Glomerular visceral epithelial cell (primary cell): ENCODE measurements around the gene UCN.
A peak's percentile ranks its signal among the peaks of the same experiment; 100 is the strongest.
"Not testable (repeated sequence)": the region's sequence is repeated elsewhere in the genome, so short reads cannot be mapped to it uniquely, and the experiment has no call there.

Experiments used
- DNase-seq: peaks from one replicate; pipeline ENCODE4 v3.0.0-alpha.2; 2016; ENCODE audit errors: extremely low spot score

The UCN gene

GRCh38 chr2:27308359-27308881, at the start of gene UCN:
Gene UCN (minus strand): TSS chr2:27308445. CDS start chr2:27307895, 550 bp downstream.
- DNase-seq, result no peak

- DNase-seq, result peak; percentile 95
These were observed 48.3 kb upstream of the UCN start, which contains the start of gene GTF3C2 for GRCh38 chr2:27356382-27357181. Gene GTF3C2 (minus strand): TSS chr2:27356764. CDS start chr2:27343554, 13,210 bp downstream.

- DNase-seq, result peak; percentile 53
These were observed 47.8 kb upstream of the UCN start for GRCh38 chr2:27356056-27356381.

GRCh38 chr2:27354597-27354927, 46.3 kb upstream of the UCN start:
- no peak for DNase-seq

- no peak for DNase-seq
These were observed 45.7 kb upstream of the UCN start for GRCh38 chr2:27353762-27354596.

GRCh38 chr2:27353386-27353761, 45.1 kb upstream of the UCN start:
- not testable (repeated sequence) for DNase-seq

- no peak for DNase-seq
These were observed 43.8 kb upstream of the UCN start for GRCh38 chr2:27351802-27352598.

GRCh38 chr2:27350106-27350693, 42.0 kb upstream of the UCN start:
- no peak for DNase-seq

GRCh38 chr2:27347641-27348040, 39.4 kb upstream of the UCN start:
- no peak for DNase-seq

GRCh38 chr2:27336173-27336572, 27.9 kb upstream of the UCN start:
- no peak for DNase-seq

- no peak for DNase-seq
These were observed 27.1 kb upstream of the UCN start for GRCh38 chr2:27335311-27335710.

- DNase-seq, result no peak
These were observed 16.5 kb upstream of the UCN start for GRCh38 chr2:27324720-27325119.

- DNase-seq, result peak; percentile 8
These were observed 15.5 kb upstream of the UCN start for GRCh38 chr2:27323596-27324285.

GRCh38 chr2:27322766-27323595, 14.7 kb upstream of the UCN start, which contains the start of gene MPV17:
Gene MPV17 (minus strand): TSS chr2:27323097. CDS start chr2:27322517, 580 bp downstream.
- peak; percentile 89 for DNase-seq

GRCh38 chr2:27322301-27322765, 14.1 kb upstream of the UCN start:
- peak; percentile 28 for DNase-seq

- peak; percentile 98 for DNase-seq
These were observed 12.8 kb upstream of the UCN start for GRCh38 chr2:27320958-27321543.

GRCh38 chr2:27319839-27320238, 11.6 kb upstream of the UCN start:
- not testable (repeated sequence) for DNase-seq

GRCh38 chr2:27316655-27317412, 8.6 kb upstream of the UCN start:
- DNase-seq, result no peak

GRCh38 chr2:27315122-27315521, 6.9 kb upstream of the UCN start:
- no peak for DNase-seq
